Neural progenitor cell (in vitro differentiated cells): ENCODE results near the gene P2RX4. TPM values are rescaled to one million over a fixed set of nuclear protein-coding genes. Genes with fewer than 3 reads are reported as not detected.

Experiments used
- DNase-seq: peaks from one replicate; pipeline ENCODE4 v3.0.0-alpha.2; 2016; ENCODE audit warnings: low spot score
- H2AFZ ChIP-seq: fragments of 200-600 bp; sonication (generic); replicated peaks from 2 replicates; pipeline ENCODE4 v1.6.1; 2016; ENCODE audit warnings: antibody characterized with exemption
- H3F3A ChIP-seq: fragments of 200-600 bp; sonication (generic); 2 replicates; pipeline ENCODE4 v1.6.1; 2016; ENCODE audit warnings: antibody characterized with exemption, low read depth
- H3K27ac ChIP-seq: fragments of 200-600 bp; sonication (generic); 2 replicates; pipeline ENCODE4 v1.5.1; 2016; ENCODE audit warnings: mild to moderate bottlenecking
- H3K27me3 ChIP-seq: fragments of 200-600 bp; sonication (generic); 2 replicates; pipeline ENCODE4 v1.6.1; 2016; ENCODE audit warnings: mild to moderate bottlenecking, moderate library complexity
- H3K36me3 ChIP-seq: fragments of 200-600 bp; sonication (generic); 2 replicates; pipeline ENCODE4 v1.5.1; 2016
- H3K4me1 ChIP-seq: fragments of 200-600 bp; sonication (generic); 2 replicates; pipeline ENCODE4 v1.6.1; 2016; ENCODE audit warnings: mixed run types
- H3K4me2 ChIP-seq: fragments of 200-600 bp; sonication (generic); 2 replicates; pipeline ENCODE4 v1.6.1; 2016
- H3K4me3 ChIP-seq: fragments of 200-600 bp; sonication (generic); 2 replicates; pipeline ENCODE4 v1.5.1; 2016
- H3K79me2 ChIP-seq: fragments of 200-600 bp; sonication (generic); 2 replicates; pipeline ENCODE4 v1.6.1; 2016; ENCODE audit warnings: low read depth
- H3K9ac ChIP-seq: fragments of 200-600 bp; sonication (generic); 2 replicates; pipeline ENCODE4 v1.6.1; 2016
- H3K9me3 ChIP-seq: fragments of 200-600 bp; sonication (generic); 2 replicates; pipeline ENCODE4 v1.5.1; 2016; ENCODE audit warnings: low read depth
- H4K20me1 ChIP-seq: fragments of 200-600 bp; sonication (generic); 2 replicates; pipeline ENCODE4 v1.6.1; 2016; ENCODE audit warnings: low read depth
- H3K27ac Mint-ChIP-seq: 3 replicates; pipeline ENCODE4 v1.8.0; 2021; ENCODE audit warnings: mixed read lengths
- H3K27me3 Mint-ChIP-seq: 2 replicates; pipeline ENCODE4 v1.8.0; 2022; ENCODE audit warnings: low read depth, mild to moderate bottlenecking, inconsistent platforms, moderate library complexity, mixed read lengths; ENCODE audit not compliant: insufficient read depth
- H3K36me3 Mint-ChIP-seq: 3 replicates; pipeline ENCODE4 v1.8.0; 2021; ENCODE audit warnings: mixed read lengths
- H3K4me1 Mint-ChIP-seq: 3 replicates; pipeline ENCODE4 v1.8.0; 2021; ENCODE audit warnings: mixed read lengths
- H3K4me3 Mint-ChIP-seq: 3 replicates; pipeline ENCODE4 v1.8.0; 2021; ENCODE audit warnings: mild to moderate bottlenecking, moderate library complexity, mixed read lengths
- H3K9me3 Mint-ChIP-seq: 3 replicates; pipeline ENCODE4 v1.8.0; 2020; ENCODE audit warnings: mixed read lengths
- EZH2 ChIP-seq: fragments of 200-600 bp; sonication (generic); IDR thresholded peaks from 2 replicates; pipeline ENCODE4 v1.6.1; 2017; ENCODE audit warnings: antibody characterized with exemption, mild to moderate bottlenecking, moderate library complexity
- EZH2phosphoT487 ChIP-seq: fragments of 200-600 bp; sonication (generic); IDR thresholded peaks from 2 replicates; pipeline ENCODE4 v1.6.1; 2017; ENCODE audit warnings: antibody characterized with exemption
- total RNA-seq: library from RNA; depleted of rRNA; stranded (reverse); fragments of >200 nt; gene quantifications from 2 replicates; pipeline ENCODE4 v1.2.3, GENCODE V29; 2015; ENCODE audit warnings: low replicate concordance
- TF ChIP-seq, protein P1 (sequence below): fragments of 200-600 bp; sonication (generic); IDR thresholded peaks from 2 replicates; pipeline ENCODE4 v1.5.1; 2017; ENCODE audit warnings: antibody characterized with exemption, mild to moderate bottlenecking

The P2RX4 gene
- total RNA-seq, 1 donor from 2014 or later = 10.3 TPM

GRCh38 chr12:121165316-121165715 is 44.6 kb upstream of the P2RX4 start:
- no peak overlapping the region for H2AFZ ChIP-seq
- no peaks in the 10 kb centered on the region for H3K9me3 ChIP-seq
- H3K4me1 ChIP-seq = no peaks in the 10 kb centered on the region
- H3K4me2 ChIP-seq = no peak overlapping the region
- no peak overlapping the region for H3K9ac ChIP-seq
- no peaks in the 10 kb centered on the region for H4K20me1 ChIP-seq
- H3K36me3 ChIP-seq = no peaks in the 10 kb centered on the region
- no peak for DNase-seq
- no peak overlapping the region for H3K27ac ChIP-seq
- Mint-ChIP-seq H3K27me3 (peaks cover 3% of the 10 kb centered on the region), H3K36me3 (no peaks in the 10 kb centered on the region), H3K4me3 (no peak overlapping the region), H3K9me3 (no peaks in the 10 kb centered on the region), H3K4me1 (peaks cover 6% of the 10 kb centered on the region), H3K27ac (no peak overlapping the region)
- H3K4me3 ChIP-seq = no peak overlapping the region
- TF ChIP-seq, protein P1, sequence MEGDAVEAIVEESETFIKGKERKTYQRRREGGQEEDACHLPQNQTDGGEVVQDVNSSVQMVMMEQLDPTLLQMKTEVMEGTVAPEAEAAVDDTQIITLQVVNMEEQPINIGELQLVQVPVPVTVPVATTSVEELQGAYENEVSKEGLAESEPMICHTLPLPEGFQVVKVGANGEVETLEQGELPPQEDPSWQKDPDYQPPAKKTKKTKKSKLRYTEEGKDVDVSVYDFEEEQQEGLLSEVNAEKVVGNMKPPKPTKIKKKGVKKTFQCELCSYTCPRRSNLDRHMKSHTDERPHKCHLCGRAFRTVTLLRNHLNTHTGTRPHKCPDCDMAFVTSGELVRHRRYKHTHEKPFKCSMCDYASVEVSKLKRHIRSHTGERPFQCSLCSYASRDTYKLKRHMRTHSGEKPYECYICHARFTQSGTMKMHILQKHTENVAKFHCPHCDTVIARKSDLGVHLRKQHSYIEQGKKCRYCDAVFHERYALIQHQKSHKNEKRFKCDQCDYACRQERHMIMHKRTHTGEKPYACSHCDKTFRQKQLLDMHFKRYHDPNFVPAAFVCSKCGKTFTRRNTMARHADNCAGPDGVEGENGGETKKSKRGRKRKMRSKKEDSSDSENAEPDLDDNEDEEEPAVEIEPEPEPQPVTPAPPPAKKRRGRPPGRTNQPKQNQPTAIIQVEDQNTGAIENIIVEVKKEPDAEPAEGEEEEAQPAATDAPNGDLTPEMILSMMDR = no peak
- no peak for TF ChIP-seq EZH2
- TF ChIP-seq EZH2phosphoT487 = no peak
- H3K27me3 ChIP-seq = no peaks in the 10 kb centered on the region
- H3K79me2 ChIP-seq = no peaks in the 10 kb centered on the region
- H3F3A ChIP-seq = no peaks in the 10 kb centered on the region

DNA sequence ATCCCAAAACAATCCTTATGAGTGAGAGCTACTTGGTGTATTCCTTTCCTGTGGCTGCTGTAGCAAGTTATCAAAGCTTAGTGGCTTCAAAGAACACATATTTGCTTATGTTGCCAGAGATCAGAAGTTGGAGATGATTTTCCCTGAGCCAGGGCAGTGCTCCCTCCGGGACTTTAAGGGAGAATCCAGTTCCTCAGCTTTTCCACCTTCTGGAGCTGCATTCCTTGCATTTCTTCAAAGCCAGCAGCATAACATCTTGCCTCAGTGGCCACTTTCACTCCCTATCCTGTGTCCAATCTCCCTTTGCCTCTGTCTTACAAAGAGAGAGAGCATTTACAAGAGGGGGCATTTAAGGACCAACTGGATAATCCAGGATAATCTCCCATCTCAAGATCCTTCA is 43.6 kb upstream of the P2RX4 start:
- H3K4me2 ChIP-seq = no peak overlapping the region
- H3F3A ChIP-seq = no peaks in the 10 kb centered on the region
- H3K79me2 ChIP-seq = no peaks in the 10 kb centered on the region
- no peak overlapping the region for H2AFZ ChIP-seq
- Mint-ChIP-seq H3K9me3 (no peaks in the 10 kb centered on the region), H3K4me1 (peaks cover 11% of the 10 kb centered on the region), H3K36me3 (no peaks in the 10 kb centered on the region), H3K27ac (peak overlapping the region; percentile 76), H3K4me3 (no peak overlapping the region), H3K27me3 (peaks cover 6% of the 10 kb centered on the region)
- H3K4me3 ChIP-seq = no peak overlapping the region
- TF ChIP-seq, protein P1 = no peak
- no peaks in the 10 kb centered on the region for H3K36me3 ChIP-seq
- no peaks in the 10 kb centered on the region for H3K4me1 ChIP-seq
- H3K27me3 ChIP-seq = no peaks in the 10 kb centered on the region
- no peak for DNase-seq
- H4K20me1 ChIP-seq = no peaks in the 10 kb centered on the region
- H3K9me3 ChIP-seq = no peaks in the 10 kb centered on the region
- no peak overlapping the region for H3K9ac ChIP-seq
- H3K27ac ChIP-seq = no peak overlapping the region

DNA sequence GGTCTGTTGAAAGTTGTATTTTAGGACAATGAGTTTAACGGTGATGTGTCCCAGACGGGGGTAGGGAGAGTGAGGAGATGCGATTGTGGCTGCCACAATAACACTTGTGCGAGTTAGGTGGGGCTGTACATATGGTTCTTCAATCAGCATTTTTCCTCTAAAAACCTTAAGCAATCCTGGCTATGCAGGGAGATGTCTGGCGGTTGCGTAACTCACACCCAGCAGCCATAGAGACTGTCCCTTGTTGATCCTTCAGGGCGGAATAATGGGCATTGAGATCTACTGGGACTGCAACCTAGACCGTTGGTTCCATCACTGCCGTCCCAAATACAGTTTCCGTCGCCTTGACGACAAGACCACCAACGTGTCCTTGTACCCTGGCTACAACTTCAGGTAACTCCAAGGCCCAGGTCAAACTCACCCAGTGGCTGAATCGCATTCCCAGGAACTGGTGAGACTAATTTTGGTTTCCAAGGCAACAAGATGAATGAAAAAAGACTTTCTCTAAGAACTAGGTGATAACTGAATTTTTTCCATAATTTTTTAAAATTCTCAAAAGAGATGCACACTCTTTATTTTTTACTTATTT is 42.6 kb upstream of the P2RX4 start:
- no peaks in the 10 kb centered on the region for H3K9me3 ChIP-seq
- H3K4me1 ChIP-seq = no peaks in the 10 kb centered on the region
- TF ChIP-seq EZH2 (no peak), EZH2phosphoT487 (no peak)
- TF ChIP-seq, protein P1 = no peak
- peaks cover 6% of the 10 kb centered on the region for H3K27me3 Mint-ChIP-seq
- peaks cover 11% of the 10 kb centered on the region for H3K4me1 Mint-ChIP-seq
- no peaks in the 10 kb centered on the region for H3K27me3 ChIP-seq
- H2AFZ ChIP-seq = no peak overlapping the region
- no peak overlapping the region for H3K27ac ChIP-seq
- H3K9me3 Mint-ChIP-seq = no peaks in the 10 kb centered on the region
- H3F3A ChIP-seq = no peaks in the 10 kb centered on the region
- H3K36me3 ChIP-seq = no peaks in the 10 kb centered on the region
- no peak overlapping the region for H3K9ac ChIP-seq
- no peak overlapping the region for H3K4me3 Mint-ChIP-seq
- no peaks in the 10 kb centered on the region for H3K36me3 Mint-ChIP-seq
- H4K20me1 ChIP-seq = no peaks in the 10 kb centered on the region
- no peak for DNase-seq
- H3K4me3 ChIP-seq = no peak overlapping the region
- H3K79me2 ChIP-seq = no peaks in the 10 kb centered on the region
- H3K4me2 ChIP-seq = no peak overlapping the region
- no peak overlapping the region for H3K27ac Mint-ChIP-seq
